GM23248 (cell line): ENCODE measurements around the gene ACOT7. TPM values are rescaled to one million over a fixed set of nuclear protein-coding genes. Genes with fewer than 3 reads are reported as not detected.

ENCODE experiments used
- DNase-seq: peaks from one replicate; pipeline ENCODE4 v3.0.0-alpha.2; 2015
- H2AFZ ChIP-seq: fragments of 200-600 bp; sonication (generic); 2 replicates; pipeline ENCODE4 v1.6.1; 2016; ENCODE audit warnings: antibody characterized with exemption
- H3F3A ChIP-seq: fragments of 200-600 bp; sonication (generic); 2 replicates; pipeline ENCODE4 v1.6.1; 2016; ENCODE audit warnings: mild to moderate bottlenecking, antibody characterized with exemption, mixed run types; ENCODE audit not compliant: insufficient read depth
- H3K27ac ChIP-seq: fragments of 200-600 bp; sonication (generic); 2 replicates; pipeline ENCODE4 v1.5.1; 2016; ENCODE audit warnings: mild to moderate bottlenecking
- H3K27me3 ChIP-seq: fragments of 200-600 bp; sonication (generic); replicated peaks from 2 replicates; pipeline ENCODE4 v1.6.1; 2016; ENCODE audit warnings: mild to moderate bottlenecking; ENCODE audit not compliant: insufficient read depth
- H3K36me3 ChIP-seq: fragments of 200-600 bp; sonication (generic); 2 replicates; pipeline ENCODE4 v1.6.1; 2016; ENCODE audit warnings: low read depth, mild to moderate bottlenecking
- H3K4me1 ChIP-seq: fragments of 200-600 bp; sonication (generic); 2 replicates; pipeline ENCODE4 v1.6.1; 2016; ENCODE audit warnings: mild to moderate bottlenecking; ENCODE audit not compliant: insufficient read depth
- H3K4me2 ChIP-seq: fragments of 200-600 bp; sonication (generic); one replicate; pipeline ENCODE4 v1.6.1; 2016; ENCODE audit warnings: mild to moderate bottlenecking; ENCODE audit not compliant: unreplicated experiment
- H3K4me3 ChIP-seq: fragments of 200-600 bp; sonication (generic); 2 replicates; pipeline ENCODE4 v1.5.1; 2016; ENCODE audit warnings: mild to moderate bottlenecking
- H3K79me2 ChIP-seq: fragments of 200-600 bp; sonication (generic); 2 replicates; pipeline ENCODE4 v1.6.1; 2016; ENCODE audit warnings: mild to moderate bottlenecking; ENCODE audit not compliant: insufficient read depth
- H3K9ac ChIP-seq: fragments of 200-600 bp; sonication (generic); 2 replicates; pipeline ENCODE4 v1.6.1; 2016; ENCODE audit warnings: mild to moderate bottlenecking
- H3K9me2 ChIP-seq: fragments of 200-600 bp; sonication (generic); 2 replicates; pipeline ENCODE4 v1.6.1; 2016; ENCODE audit warnings: mixed run types, mild to moderate bottlenecking, moderate library complexity; ENCODE audit not compliant: insufficient read depth
- H3K9me3 ChIP-seq: fragments of 200-600 bp; sonication (generic); one replicate; pipeline ENCODE4 v1.6.1; 2017; ENCODE audit warnings: low read depth
- H4K20me1 ChIP-seq: fragments of 200-600 bp; sonication (generic); 2 replicates; pipeline ENCODE4 v1.6.0; 2016; ENCODE audit not compliant: insufficient read depth
- EZH2 ChIP-seq: fragments of 200-600 bp; sonication (generic); IDR thresholded peaks from 2 replicates; pipeline ENCODE4 v1.6.1; 2018; ENCODE audit warnings: antibody characterized with exemption, mild to moderate bottlenecking; ENCODE audit not compliant: insufficient read depth, poor library complexity, severe bottlenecking
- EZH2phosphoT487 ChIP-seq: fragments of 200-600 bp; sonication (generic); IDR thresholded peaks from 2 replicates; pipeline ENCODE4 v1.6.1; 2018; ENCODE audit warnings: antibody characterized with exemption, moderate library complexity, mild to moderate bottlenecking, low read depth; ENCODE audit not compliant: insufficient read depth
- WGBS, 2 experiments: methylation state at CpG; one replicate each; pipeline ENCODE4 v1.1.6; 2015 to 2017; ENCODE audit warnings: low lambda C conversion rate in 2 of 2, low coverage in 1 of 2; ENCODE audit errors: missing lambda C conversion rate in 2 of 2; 5-methylcytosine and 5-hydroxymethylcytosine counted together
- in situ Hi-C: fragments of 300-500 bp; cut with MboI; formaldehyde crosslinking; loops from 2 replicates; pipeline ENCODE4 v1.15.0; 2020
- polyA plus RNA-seq: library from polyadenylated mRNA; unstranded; fragments of >200 nt; fragmentation: Nextera tagmentation; extraction: Ambion mirVana; gene quantifications from 2 replicates; pipeline ENCODE4 v1.2.1, GENCODE V29; 2016
- total RNA-seq: library from RNA; depleted of rRNA; stranded (reverse); fragments of >200 nt; shearing (Covaris generic); gene quantifications from 2 replicates; pipeline ENCODE4 v1.2.3, GENCODE V29; 2014

The ACOT7 gene
- total and polyA plus RNA-seq, 2 experiments from 2014 or later: 25.7 to 74.7 TPM

DNA sequence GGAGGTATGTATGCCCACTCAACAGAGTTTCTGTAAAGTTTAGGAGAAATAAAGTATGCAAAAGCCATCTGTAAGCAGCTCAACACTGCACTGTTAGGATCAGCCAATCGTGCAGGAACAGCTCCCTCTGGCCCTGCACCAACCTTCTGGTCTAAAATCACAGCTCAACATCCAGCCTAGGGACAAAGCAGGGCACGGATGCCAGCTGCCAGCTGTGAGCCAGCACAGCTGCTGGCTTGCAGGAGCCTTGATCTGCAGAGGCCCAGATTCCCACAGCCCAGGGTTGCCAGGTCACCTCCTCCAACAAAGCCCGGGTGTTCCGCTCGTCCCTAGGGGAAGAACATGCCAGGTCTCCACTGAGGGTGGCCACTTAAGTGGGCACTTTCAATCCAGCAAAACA lies 8.6 kb downstream of the ACOT7 start:
- 0 out of 2 replicates have a peak overlapping the region, but pooled peaks have one; percentile 41 for H2AFZ ChIP-seq
- H3K27ac ChIP-seq: no peak overlapping the region

DNA sequence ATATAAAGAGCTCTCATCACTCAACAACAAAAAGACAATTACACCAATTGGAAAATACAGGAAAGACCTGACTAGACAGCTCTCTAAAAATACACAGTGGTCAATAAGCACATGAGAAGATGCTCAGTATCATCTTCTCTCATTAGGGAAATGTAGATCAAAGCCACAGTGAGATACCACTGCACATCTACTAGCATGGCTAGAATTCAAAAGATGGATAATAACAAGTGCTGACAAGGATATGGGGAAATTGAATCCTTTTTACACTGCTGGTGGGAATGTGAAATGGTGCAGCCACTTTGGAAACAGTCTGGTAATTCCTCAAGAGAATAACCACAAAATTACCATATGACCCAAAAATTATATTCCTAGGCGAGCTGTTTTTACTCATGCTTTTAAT lies 9.4 kb downstream of the ACOT7 start:
- H3K79me2 ChIP-seq: peaks cover 42% of the 10 kb centered on the region

More for the DNA sequence above, 8.6 kb downstream of the ACOT7 start:
- Histone ChIP-seq H3K9me3 (no peaks in the 10 kb centered on the region), H3K9ac (no peak overlapping the region), H3F3A (no peaks in the 10 kb centered on the region), H3K4me2 (no peak overlapping the region), H3K36me3 (no peaks in the 10 kb centered on the region), H3K27me3 (no peaks in the 10 kb centered on the region), H3K4me1 (no peaks in the 10 kb centered on the region), H4K20me1 (no peaks in the 10 kb centered on the region), H3K9me2 (no peaks in the 10 kb centered on the region), H3K4me3 (no peak overlapping the region), H3K79me2 (peaks cover 41% of the 10 kb centered on the region)
- WGBS, 2 experiments: 55 to 56% methylated on average over 5 of the region's 5 CpGs
- in situ Hi-C loops: no loop called here
- TF ChIP-seq EZH2phosphoT487 (no peak), EZH2 (no peak)
- no peak for DNase-seq

GRCh38 chr1:6380037-6380436 lies 13.5 kb downstream of the ACOT7 start:
- no peak for DNase-seq
- Histone ChIP-seq H3K9me2 (no peaks in the 10 kb centered on the region), H4K20me1 (no peaks in the 10 kb centered on the region), H3K9ac (no peak overlapping the region), H3K4me2 (no peak overlapping the region), H3K4me1 (no peaks in the 10 kb centered on the region), H2AFZ (no peak overlapping the region), H3F3A (no peaks in the 10 kb centered on the region), H3K79me2 (peaks cover 27% of the 10 kb centered on the region), H3K27me3 (no peaks in the 10 kb centered on the region), H3K36me3 (no peaks in the 10 kb centered on the region), H3K27ac (no peak overlapping the region), H3K4me3 (no peak overlapping the region), H3K9me3 (no peaks in the 10 kb centered on the region)
- TF ChIP-seq EZH2 (no peak), EZH2phosphoT487 (no peak)
- 90% methylated on average over 7 of the region's 7 CpGs for WGBS, 2 experiments
- in situ Hi-C loops: no loop called here

More for the DNA sequence above, 9.4 kb downstream of the ACOT7 start:
- H3K9me2 ChIP-seq: no peaks in the 10 kb centered on the region
- no peak overlapping the region for H3K4me3 ChIP-seq
- H3F3A ChIP-seq: no peaks in the 10 kb centered on the region
- H2AFZ ChIP-seq: no peak overlapping the region
- no peaks in the 10 kb centered on the region for H3K4me1 ChIP-seq
- in situ Hi-C loops: no loop called here
- DNase-seq: no peak
- no peaks in the 10 kb centered on the region for H4K20me1 ChIP-seq
- H3K27ac ChIP-seq: no peak overlapping the region
- no peaks in the 10 kb centered on the region for H3K27me3 ChIP-seq
- H3K4me2 ChIP-seq: no peak overlapping the region
- TF ChIP-seq EZH2: no peak
- TF ChIP-seq EZH2phosphoT487: no peak
- WGBS, 2 experiments: 96 to 100% methylated on average over 1 of the region's 1 CpG
- no peak overlapping the region for H3K9ac ChIP-seq
- H3K9me3 ChIP-seq: no peaks in the 10 kb centered on the region
- H3K36me3 ChIP-seq: no peaks in the 10 kb centered on the region

GRCh38 chr1:6378096-6378746 lies 15.3 kb downstream of the ACOT7 start:
- DNase-seq: no peak
- Histone ChIP-seq H3K9me2 (no peaks in the 10 kb centered on the region), H3K27ac (no peak overlapping the region), H4K20me1 (no peaks in the 10 kb centered on the region), H3K4me1 (no peaks in the 10 kb centered on the region), H3F3A (no peaks in the 10 kb centered on the region), H3K36me3 (no peaks in the 10 kb centered on the region), H3K27me3 (no peaks in the 10 kb centered on the region), H3K4me2 (no peak overlapping the region), H3K79me2 (peaks cover 35% of the 10 kb centered on the region), H3K9me3 (no peaks in the 10 kb centered on the region), H2AFZ (no peak overlapping the region), H3K9ac (no peak overlapping the region), H3K4me3 (no peak overlapping the region)
- in situ Hi-C loops: no loop called here
- TF ChIP-seq EZH2phosphoT487 (no peak), EZH2 (no peak)
- WGBS, 2 experiments: 73 to 74% methylated on average over 7 to 12 of the region's 12 CpGs
